SK-N-SH treated with all-trans-retinoic acid at 6 μM for 48 hours (cell line): ENCODE data around the gene TAS2R41.

ENCODE experiments used
- ATAC-seq: fragments of 200-7000 bp; cut with Tn5 transposase; 3 replicates; pipeline ENCODE4 v1.9.1; 2020; ENCODE audit warnings: mild to moderate bottlenecking, moderate library complexity
- ARNTL ChIP-seq: fragments of 450-650 bp; formaldehyde crosslinking; IDR thresholded peaks from 2 replicates; pipeline ENCODE4 v1.5.0; 2020; ENCODE audit warnings: low read depth, mild to moderate bottlenecking, moderate library complexity, borderline replicate concordance
- CSDC2 ChIP-seq: fragments of 250-450 bp; sonication (Bioruptor Pico); IDR thresholded peaks from 2 replicates; pipeline ENCODE4 v1.5.0; 2020; ENCODE audit warnings: mild to moderate bottlenecking, moderate library complexity
- ESRRG ChIP-seq: fragments of 250-450 bp; sonication (Bioruptor Pico); IDR thresholded peaks from 2 replicates; pipeline ENCODE4 v1.6.1; 2021; ENCODE audit warnings: mild to moderate bottlenecking
- ISL1 ChIP-seq: fragments of 250-450 bp; sonication (Bioruptor Pico); IDR thresholded peaks from 2 replicates; pipeline ENCODE4 v2.1.2; 2022; ENCODE audit warnings: mild to moderate bottlenecking, moderate library complexity
- OSR1 ChIP-seq: fragments of 250-450 bp; sonication (Bioruptor Pico); IDR thresholded peaks from 2 replicates; pipeline ENCODE4 v1.8.0; 2022; ENCODE audit warnings: moderate library complexity, mild to moderate bottlenecking, inconsistent platforms
- PPARA ChIP-seq: fragments of 250-450 bp; sonication (Bioruptor Pico); IDR thresholded peaks from 2 replicates; pipeline ENCODE4 v1.5.0; 2020; ENCODE audit warnings: mild to moderate bottlenecking, borderline replicate concordance
- RARB ChIP-seq: fragments of 250-450 bp; sonication (Bioruptor Pico); IDR thresholded peaks from 2 replicates; pipeline ENCODE4 v1.8.0; 2021; ENCODE audit warnings: mild to moderate bottlenecking, moderate library complexity
- SNAI2 ChIP-seq: fragments of 250-450 bp; sonication (Bioruptor Pico); IDR thresholded peaks from 2 replicates; pipeline ENCODE4 v1.5.0; 2020; ENCODE audit warnings: mild to moderate bottlenecking, moderate library complexity
- TCF4 ChIP-seq: fragments of 250-450 bp; sonication (Bioruptor Pico); IDR thresholded peaks from 2 replicates; pipeline ENCODE4 v1.8.0; 2021; ENCODE audit warnings: mild to moderate bottlenecking, moderate library complexity, borderline replicate concordance
- ZC3H10 ChIP-seq: fragments of 250-450 bp; sonication (Bioruptor Pico); IDR thresholded peaks from 2 replicates; pipeline ENCODE4 v1.5.1; 2021; ENCODE audit warnings: mild to moderate bottlenecking, moderate library complexity
- ZFP3 ChIP-seq: fragments of 250-450 bp; sonication (Bioruptor Pico); IDR thresholded peaks from 2 replicates; pipeline ENCODE4 v1.5.0; 2020; ENCODE audit warnings: mild to moderate bottlenecking, moderate library complexity
- ZFP30 ChIP-seq: fragments of 450-650 bp; formaldehyde crosslinking; IDR thresholded peaks from 2 replicates; pipeline ENCODE4 v1.5.0; 2022; ENCODE audit warnings: mild to moderate bottlenecking, moderate library complexity
- ZNF70 ChIP-seq: fragments of 450-650 bp; formaldehyde crosslinking; IDR thresholded peaks from 2 replicates; pipeline ENCODE4 v1.5.0; 2020; ENCODE audit warnings: mild to moderate bottlenecking, moderate library complexity
- ZNF8 ChIP-seq: fragments of 450-650 bp; formaldehyde crosslinking; IDR thresholded peaks from 2 replicates; pipeline ENCODE4 v1.5.0; 2020; ENCODE audit warnings: mild to moderate bottlenecking, moderate library complexity
- TF ChIP-seq, protein P1 (sequence below): fragments of 250-450 bp; sonication (Bioruptor Pico); IDR thresholded peaks from 2 replicates; pipeline ENCODE4 v1.5.1; 2020; ENCODE audit warnings: low read depth, mild to moderate bottlenecking, moderate library complexity
- TF ChIP-seq, protein P2 (sequence below): fragments of 250-450 bp; sonication (Bioruptor Pico); IDR thresholded peaks from 2 replicates; pipeline ENCODE4 v1.8.0; 2020; ENCODE audit warnings: mild to moderate bottlenecking, moderate library complexity, borderline replicate concordance
- TF ChIP-seq, protein P3 (sequence below): fragments of 250-450 bp; sonication (Bioruptor Pico); IDR thresholded peaks from 2 replicates; pipeline ENCODE4 v1.8.0; 2021; ENCODE audit warnings: low read depth, mild to moderate bottlenecking, moderate library complexity, borderline replicate concordance
- TF ChIP-seq, protein P4 (sequence below): fragments of 250-450 bp; sonication (Bioruptor Pico); IDR thresholded peaks from 2 replicates; pipeline ENCODE4 v1.5.1; 2021; ENCODE audit warnings: mild to moderate bottlenecking, moderate library complexity

Gene TAS2R41

DNA sequence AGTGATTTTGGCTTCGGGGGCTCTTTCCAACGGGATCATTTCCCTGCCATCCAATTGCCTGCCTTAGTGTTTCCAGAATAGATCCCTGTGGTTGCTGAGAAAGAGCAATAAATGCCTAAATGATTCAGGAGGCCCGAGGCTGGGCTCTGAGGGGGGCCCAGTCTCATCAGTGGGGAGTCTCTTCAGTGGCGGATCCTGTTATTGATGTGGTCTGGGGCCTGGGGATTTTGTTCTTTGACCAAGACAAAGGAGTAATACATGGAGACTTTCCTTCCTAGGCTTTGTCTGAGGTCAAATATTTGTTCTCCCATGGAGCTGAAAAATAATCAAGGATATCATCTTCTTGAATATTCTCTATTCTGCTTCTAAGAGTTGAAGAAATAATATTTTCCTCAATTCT, 40.8 kb downstream of the TAS2R41 start (continued):
- TF ChIP-seq, protein P1, sequence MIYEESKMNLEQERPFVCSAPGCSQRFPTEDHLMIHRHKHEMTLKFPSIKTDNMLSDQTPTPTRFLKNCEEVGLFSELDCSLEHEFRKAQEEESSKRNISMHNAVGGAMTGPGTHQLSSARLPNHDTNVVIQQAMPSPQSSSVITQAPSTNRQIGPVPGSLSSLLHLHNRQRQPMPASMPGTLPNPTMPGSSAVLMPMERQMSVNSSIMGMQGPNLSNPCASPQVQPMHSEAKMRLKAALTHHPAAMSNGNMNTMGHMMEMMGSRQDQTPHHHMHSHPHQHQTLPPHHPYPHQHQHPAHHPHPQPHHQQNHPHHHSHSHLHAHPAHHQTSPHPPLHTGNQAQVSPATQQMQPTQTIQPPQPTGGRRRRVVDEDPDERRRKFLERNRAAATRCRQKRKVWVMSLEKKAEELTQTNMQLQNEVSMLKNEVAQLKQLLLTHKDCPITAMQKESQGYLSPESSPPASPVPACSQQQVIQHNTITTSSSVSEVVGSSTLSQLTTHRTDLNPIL (CRISPR knock-in tag): no peak
- TF ChIP-seq ZNF70 (CRISPR knock-in tag) (no peak), ZFP30 (CRISPR knock-in tag) (no peak), OSR1 (no peak), ARNTL (CRISPR knock-in tag) (no peak), ZFP3 (CRISPR knock-in tag) (no peak), CSDC2 (no peak), RARB (CRISPR knock-in tag) (no peak)
- TF ChIP-seq, protein P2, sequence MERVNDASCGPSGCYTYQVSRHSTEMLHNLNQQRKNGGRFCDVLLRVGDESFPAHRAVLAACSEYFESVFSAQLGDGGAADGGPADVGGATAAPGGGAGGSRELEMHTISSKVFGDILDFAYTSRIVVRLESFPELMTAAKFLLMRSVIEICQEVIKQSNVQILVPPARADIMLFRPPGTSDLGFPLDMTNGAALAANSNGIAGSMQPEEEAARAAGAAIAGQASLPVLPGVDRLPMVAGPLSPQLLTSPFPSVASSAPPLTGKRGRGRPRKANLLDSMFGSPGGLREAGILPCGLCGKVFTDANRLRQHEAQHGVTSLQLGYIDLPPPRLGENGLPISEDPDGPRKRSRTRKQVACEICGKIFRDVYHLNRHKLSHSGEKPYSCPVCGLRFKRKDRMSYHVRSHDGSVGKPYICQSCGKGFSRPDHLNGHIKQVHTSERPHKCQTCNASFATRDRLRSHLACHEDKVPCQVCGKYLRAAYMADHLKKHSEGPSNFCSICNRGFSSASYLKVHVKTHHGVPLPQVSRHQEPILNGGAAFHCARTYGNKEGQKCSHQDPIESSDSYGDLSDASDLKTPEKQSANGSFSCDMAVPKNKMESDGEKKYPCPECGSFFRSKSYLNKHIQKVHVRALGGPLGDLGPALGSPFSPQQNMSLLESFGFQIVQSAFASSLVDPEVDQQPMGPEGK (CRISPR knock-in tag): no peak

DNA sequence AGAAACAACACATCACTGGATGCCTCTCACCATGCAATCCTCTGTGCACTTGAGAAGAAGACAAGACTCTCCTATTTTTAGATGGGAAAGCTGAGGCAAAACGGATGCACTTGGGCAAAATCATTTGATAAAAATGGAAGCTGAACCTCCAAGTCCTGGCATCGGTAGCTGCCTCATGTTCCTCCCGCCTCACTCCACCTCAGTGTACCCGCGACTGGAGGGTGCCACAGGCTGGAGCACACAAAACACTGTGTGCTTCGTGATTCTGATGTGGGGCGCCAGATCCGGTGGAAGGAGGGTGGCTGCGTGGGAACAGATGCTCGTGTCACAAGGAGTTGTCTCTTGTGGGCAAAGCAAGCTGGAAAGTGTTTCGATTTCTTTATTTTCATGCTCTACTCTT, 41.3 kb downstream of the TAS2R41 start:
- TF ChIP-seq, protein P3, sequence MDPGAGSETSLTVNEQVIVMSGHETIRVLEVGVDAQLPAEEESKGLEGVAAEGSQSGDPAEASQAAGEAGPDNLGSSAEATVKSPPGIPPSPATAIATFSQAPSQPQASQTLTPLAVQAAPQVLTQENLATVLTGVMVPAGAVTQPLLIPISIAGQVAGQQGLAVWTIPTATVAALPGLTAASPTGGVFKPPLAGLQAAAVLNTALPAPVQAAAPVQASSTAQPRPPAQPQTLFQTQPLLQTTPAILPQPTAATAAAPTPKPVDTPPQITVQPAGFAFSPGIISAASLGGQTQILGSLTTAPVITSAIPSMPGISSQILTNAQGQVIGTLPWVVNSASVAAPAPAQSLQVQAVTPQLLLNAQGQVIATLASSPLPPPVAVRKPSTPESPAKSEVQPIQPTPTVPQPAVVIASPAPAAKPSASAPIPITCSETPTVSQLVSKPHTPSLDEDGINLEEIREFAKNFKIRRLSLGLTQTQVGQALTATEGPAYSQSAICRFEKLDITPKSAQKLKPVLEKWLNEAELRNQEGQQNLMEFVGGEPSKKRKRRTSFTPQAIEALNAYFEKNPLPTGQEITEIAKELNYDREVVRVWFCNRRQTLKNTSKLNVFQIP: no peak
- no peak for TF ChIP-seq RARB (CRISPR knock-in tag)
- no peak for TF ChIP-seq SNAI2 (CRISPR knock-in tag)
- TF ChIP-seq, protein P2 (CRISPR knock-in tag): no peak
- TF ChIP-seq ARNTL (CRISPR knock-in tag): no peak
- TF ChIP-seq TCF4: no peak
- no peak for TF ChIP-seq ESRRG (CRISPR knock-in tag)
- no peak for TF ChIP-seq PPARA (CRISPR knock-in tag)
- no peak for TF ChIP-seq ZNF8 (CRISPR knock-in tag)
- TF ChIP-seq ZC3H10 (CRISPR knock-in tag): 0 out of 2 replicates have a peak, but pooled peaks have one; percentile 5
- TF ChIP-seq, protein P4, sequence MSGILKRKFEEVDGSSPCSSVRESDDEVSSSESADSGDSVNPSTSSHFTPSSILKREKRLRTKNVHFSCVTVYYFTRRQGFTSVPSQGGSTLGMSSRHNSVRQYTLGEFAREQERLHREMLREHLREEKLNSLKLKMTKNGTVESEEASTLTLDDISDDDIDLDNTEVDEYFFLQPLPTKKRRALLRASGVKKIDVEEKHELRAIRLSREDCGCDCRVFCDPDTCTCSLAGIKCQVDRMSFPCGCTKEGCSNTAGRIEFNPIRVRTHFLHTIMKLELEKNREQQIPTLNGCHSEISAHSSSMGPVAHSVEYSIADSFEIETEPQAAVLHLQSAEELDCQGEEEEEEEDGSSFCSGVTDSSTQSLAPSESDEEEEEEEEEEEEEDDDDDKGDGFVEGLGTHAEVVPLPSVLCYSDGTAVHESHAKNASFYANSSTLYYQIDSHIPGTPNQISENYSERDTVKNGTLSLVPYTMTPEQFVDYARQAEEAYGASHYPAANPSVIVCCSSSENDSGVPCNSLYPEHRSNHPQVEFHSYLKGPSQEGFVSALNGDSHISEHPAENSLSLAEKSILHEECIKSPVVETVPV (CRISPR knock-in tag): no peak
- peak; percentile 53 for TF ChIP-seq CSDC2
- ATAC-seq: no peak

DNA sequence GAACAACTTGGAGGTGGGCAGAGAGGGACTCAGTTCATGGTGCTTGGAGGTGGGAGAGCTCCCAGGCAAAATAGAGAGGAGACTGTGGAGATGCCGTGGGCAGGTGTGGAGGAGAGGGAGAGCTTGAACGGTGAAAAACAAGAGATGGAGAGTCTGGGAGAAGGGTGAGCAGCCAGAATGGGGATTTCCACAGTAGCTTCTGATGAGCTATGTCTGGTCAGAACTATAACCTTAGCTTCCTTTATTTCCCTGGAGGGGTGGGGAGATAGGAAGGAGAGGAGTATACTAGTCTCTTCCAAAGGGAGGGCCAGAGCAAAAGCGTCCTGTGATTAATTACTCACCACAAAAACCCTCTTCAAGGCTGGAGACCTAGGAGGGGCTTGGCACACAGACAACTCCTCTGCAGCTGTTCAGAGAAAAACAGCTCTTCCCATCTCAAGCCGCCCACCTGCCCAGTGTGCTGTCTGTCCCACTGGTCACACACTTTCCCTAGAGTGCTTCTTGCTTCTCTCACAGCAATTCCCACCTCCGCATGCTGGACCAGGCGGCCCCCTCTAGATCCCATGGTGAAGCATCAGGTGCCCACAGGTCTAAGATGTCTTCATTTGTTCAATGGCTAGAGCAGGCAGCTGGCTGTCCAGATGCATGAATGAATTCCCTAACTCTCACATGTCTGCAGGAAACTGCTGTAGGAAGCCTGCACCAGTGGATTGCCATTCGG, 41.9 kb downstream of the TAS2R41 start:
- no peak for TF ChIP-seq ISL1 (CRISPR knock-in tag)
- TF ChIP-seq ZFP3 (CRISPR knock-in tag): peak; percentile 65
- peak; percentile 76 for ATAC-seq

DNA sequence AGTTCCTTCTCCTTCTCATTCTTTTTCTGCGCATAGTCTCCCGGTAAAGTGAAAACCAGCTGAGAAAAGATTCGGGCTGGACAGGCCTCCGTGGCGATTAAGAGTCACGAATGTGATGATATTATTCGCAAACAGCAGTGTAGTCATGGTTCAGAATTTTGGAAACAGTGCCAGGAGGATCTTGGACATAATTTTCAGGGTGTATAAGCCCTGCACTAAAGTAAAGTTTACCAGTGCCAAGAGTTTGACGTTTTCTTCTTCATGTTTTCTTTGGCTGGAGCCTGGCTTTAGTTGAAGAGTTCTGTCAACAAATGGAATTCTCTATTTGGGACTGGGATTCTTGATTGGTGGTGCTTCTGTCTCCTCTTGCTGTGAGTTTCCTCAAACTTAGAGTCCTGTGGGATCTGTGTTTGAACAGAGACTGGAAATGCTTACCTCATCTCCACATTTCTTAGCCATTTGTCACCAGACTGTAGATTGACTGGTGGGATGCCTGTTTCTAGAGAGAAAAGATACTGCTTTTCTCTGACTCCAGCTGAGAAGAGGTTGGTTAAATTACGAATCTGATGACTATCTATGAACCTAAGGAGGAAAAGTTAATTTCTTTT, 44.7 kb downstream of the TAS2R41 start:
- ATAC-seq: peak; percentile 87
